BLaER1 treated with 17β-estradiol and CSF1 and Interleukin-3, amounts not matched to agents 10 nM and 100 nM (cell line): ENCODE results near the gene ATP6V0A1.

Source experiments
- H3K27ac ChIP-seq, 11 experiments: shearing (Covaris generic); formaldehyde crosslinking; 2 replicates each; pipeline ENCODE4 v1.8.1; 2022
- H3K27me3 ChIP-seq, 11 experiments: shearing (Covaris generic); formaldehyde crosslinking; 2 replicates each; pipeline ENCODE4 v1.8.1; 2022
- H3K36me3 ChIP-seq, 11 experiments: shearing (Covaris generic); formaldehyde crosslinking; 2 replicates each; pipeline ENCODE4 v1.8.1; 2022
- H3K4me1 ChIP-seq, 10 experiments: shearing (Covaris generic); formaldehyde crosslinking; 2 replicates each; pipeline ENCODE4 v1.8.1; 2022
- H3K4me2 ChIP-seq, 11 experiments: shearing (Covaris generic); formaldehyde crosslinking; 2 replicates each; pipeline ENCODE4 v1.8.1; 2022
- H3K4me3 ChIP-seq, 10 experiments: shearing (Covaris generic); formaldehyde crosslinking; 2 replicates each; pipeline ENCODE4 v1.8.1; 2022
- H3K9ac ChIP-seq, 11 experiments: shearing (Covaris generic); formaldehyde crosslinking; 2 replicates each; pipeline ENCODE4 v1.8.1; 2022
- H3K9me3 ChIP-seq, 11 experiments: shearing (Covaris generic); formaldehyde crosslinking; replicated peaks in 1 of 11; 2 replicates each; pipeline ENCODE4 v1.8.1; 2022
- H4K20me1 ChIP-seq, 11 experiments: shearing (Covaris generic); formaldehyde crosslinking; 2 replicates each; pipeline ENCODE4 v1.8.1; 2022
- Cebpa-rat ChIP-seq, 11 experiments: shearing (Covaris generic); IDR thresholded peaks; 2 replicates each; pipeline ENCODE4 v1.8.1; 2022

Gene ATP6V0A1

DNA sequence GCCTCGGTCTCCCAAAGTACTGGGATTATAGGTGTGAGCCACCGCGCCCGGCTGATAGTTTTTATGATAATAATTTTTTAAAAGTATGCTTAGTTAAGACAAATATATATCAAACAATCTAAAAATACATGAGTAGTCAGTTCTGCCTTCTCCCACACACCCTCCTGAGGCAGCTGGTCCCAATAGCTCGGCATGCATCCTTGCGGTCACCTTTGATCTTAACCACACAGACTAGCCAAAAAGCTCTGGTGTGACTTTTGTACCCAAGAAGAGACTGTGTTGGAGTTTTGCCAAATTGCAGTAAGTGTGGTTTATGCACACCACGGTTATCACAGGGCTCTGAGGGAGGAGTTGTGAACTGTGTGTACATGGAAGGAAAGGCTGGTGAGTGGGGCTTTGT is 25.6 kb downstream of the ATP6V0A1 start:
- peak overlapping the region in 3 of 11 experiments; percentile 42 to 70 (median 60); a peak in 5 of 22 replicates for H3K27ac ChIP-seq
- H4K20me1 ChIP-seq, result peaks cover 0 to 100% (median 0%) of the 10 kb centered on the region in 11 experiments; a peak in 8 of 22 replicates
- peak overlapping the region; percentile 20 to 83 (median 77); a peak in 21 of 22 replicates for H3K4me2 ChIP-seq
- H3K4me1 ChIP-seq, result peaks cover 0 to 53% (median 40%) of the 10 kb centered on the region in 10 experiments; a peak in 18 of 20 replicates
- peaks cover 0 to 100% (median 0%) of the 10 kb centered on the region in 11 experiments; a peak in 10 of 22 replicates for H3K36me3 ChIP-seq
- peak in 1 of 11 experiments; percentile 62; a peak in 1 of 22 replicates for TF ChIP-seq Cebpa-rat (IDR thresholded peaks at IDR 0.05)
- peak overlapping the region in 4 of 11 experiments; percentile 20 to 58 (median 39); a peak in 4 of 22 replicates for H3K9ac ChIP-seq
- no peaks in the 10 kb centered on the region for H3K9me3 ChIP-seq
- 0 out of 20 replicates have a peak overlapping the region, but pooled peaks of 3 of the 10 experiments have one; percentile 17 to 29 (median 20) for H3K4me3 ChIP-seq
- H3K27me3 ChIP-seq, result peaks cover 0 to 24% (median 4%) of the 10 kb centered on the region in 11 experiments; a peak in 7 of 22 replicates

GRCh38 chr17:42485680-42486079 is 27.0 kb downstream of the ATP6V0A1 start:
- peaks cover 0 to 24% (median 4%) of the 10 kb centered on the region in 11 experiments; a peak in 7 of 22 replicates for H3K27me3 ChIP-seq
- peaks cover 0 to 100% (median 0%) of the 10 kb centered on the region in 11 experiments; a peak in 8 of 22 replicates for H4K20me1 ChIP-seq
- H3K4me2 ChIP-seq, result peak overlapping the region in 9 of 11 experiments; percentile 45 to 83 (median 80); a peak in 17 of 22 replicates
- no peak overlapping the region for H3K9ac ChIP-seq
- H3K27ac ChIP-seq, result no peak overlapping the region
- no peak for TF ChIP-seq Cebpa-rat (IDR thresholded peaks at IDR 0.05)
- no peaks in the 10 kb centered on the region for H3K9me3 ChIP-seq
- H3K4me3 ChIP-seq, result no peak overlapping the region
- H3K36me3 ChIP-seq, result peaks cover 0 to 100% (median 0%) of the 10 kb centered on the region in 11 experiments; a peak in 10 of 22 replicates
- H3K4me1 ChIP-seq, result peaks cover 0 to 58% (median 43%) of the 10 kb centered on the region in 10 experiments; a peak in 18 of 20 replicates

DNA sequence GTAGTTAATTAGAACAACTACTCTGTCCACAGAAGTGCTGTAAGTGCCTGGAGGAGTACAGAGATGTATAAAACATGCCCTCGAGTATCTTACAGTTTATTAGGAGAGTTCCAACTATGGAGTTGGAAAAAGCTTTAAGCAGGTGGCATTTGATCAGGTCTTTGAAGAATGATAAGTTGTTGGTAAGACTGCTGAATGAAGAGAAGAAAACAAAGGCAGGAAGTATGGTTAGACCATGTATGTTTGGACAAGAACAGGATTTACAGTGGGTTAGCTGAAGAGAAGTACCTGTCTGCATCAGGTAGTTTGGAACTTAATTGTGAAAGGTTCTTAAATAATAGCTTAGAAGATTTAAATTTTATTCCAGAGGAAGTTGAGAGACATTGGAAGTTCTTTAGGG is 29.4 kb downstream of the ATP6V0A1 start:
- no peak for TF ChIP-seq Cebpa-rat (IDR thresholded peaks at IDR 0.05)

DNA sequence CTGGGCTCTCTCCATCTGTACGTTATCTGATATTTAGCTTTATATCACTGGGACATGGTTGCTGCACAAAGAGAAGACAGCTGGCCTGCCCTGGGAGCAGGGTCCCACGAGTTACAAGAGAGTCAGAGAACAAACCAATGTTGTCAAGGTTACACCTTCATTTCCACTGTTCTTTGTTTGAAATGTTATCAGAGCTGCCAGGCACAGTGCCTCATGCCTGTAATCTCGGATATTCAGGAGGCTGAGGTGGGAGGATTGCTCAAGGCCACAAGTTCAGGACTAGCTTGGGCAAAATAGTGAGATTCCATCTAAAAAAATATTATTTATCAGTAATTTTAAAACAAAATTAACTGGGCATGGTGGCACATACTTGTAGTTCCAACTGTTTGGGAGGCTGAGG is 34.6 kb downstream of the ATP6V0A1 start:
- Histone ChIP-seq H3K9me3 (no peaks in the 10 kb centered on the region), H3K4me1 (peaks cover 15 to 40% (median 33%) of the 10 kb centered on the region in 10 experiments), H3K27me3 (peaks cover 0 to 2% (median 0%) of the 10 kb centered on the region in 11 experiments; a peak in 1 of 22 replicates), H3K9ac (peak overlapping the region in 2 of 11 experiments; percentile 29 to 38; a peak in 1 of 22 replicates), H4K20me1 (peaks cover 0 to 100% (median 0%) of the 10 kb centered on the region in 11 experiments; a peak in 6 of 22 replicates), H3K27ac (no peak overlapping the region), H3K36me3 (peaks cover 0 to 100% (median 0%) of the 10 kb centered on the region in 11 experiments; a peak in 10 of 22 replicates), H3K4me3 (no peak overlapping the region), H3K4me2 (0 out of 22 replicates have a peak overlapping the region, but pooled peaks of 1 of the 11 experiments have one; percentile 11)
- TF ChIP-seq Cebpa-rat (IDR thresholded peaks at IDR 0.05), result no peak

More for the DNA sequence above, 29.4 kb downstream of the ATP6V0A1 start:
- Histone ChIP-seq H3K9ac (no peak overlapping the region), H3K9me3 (no peaks in the 10 kb centered on the region), H3K27me3 (peaks cover 0 to 24% (median 4%) of the 10 kb centered on the region in 11 experiments; a peak in 7 of 22 replicates), H3K27ac (no peak overlapping the region), H3K4me3 (no peak overlapping the region), H3K4me2 (peak overlapping the region in 8 of 11 experiments; percentile 22 to 53 (median 37); a peak in 14 of 22 replicates), H4K20me1 (peaks cover 0 to 100% (median 0%) of the 10 kb centered on the region in 11 experiments; a peak in 8 of 22 replicates), H3K4me1 (peaks cover 0 to 53% (median 43%) of the 10 kb centered on the region in 10 experiments; a peak in 18 of 20 replicates), H3K36me3 (peaks cover 0 to 100% (median 0%) of the 10 kb centered on the region in 11 experiments; a peak in 10 of 22 replicates)

DNA sequence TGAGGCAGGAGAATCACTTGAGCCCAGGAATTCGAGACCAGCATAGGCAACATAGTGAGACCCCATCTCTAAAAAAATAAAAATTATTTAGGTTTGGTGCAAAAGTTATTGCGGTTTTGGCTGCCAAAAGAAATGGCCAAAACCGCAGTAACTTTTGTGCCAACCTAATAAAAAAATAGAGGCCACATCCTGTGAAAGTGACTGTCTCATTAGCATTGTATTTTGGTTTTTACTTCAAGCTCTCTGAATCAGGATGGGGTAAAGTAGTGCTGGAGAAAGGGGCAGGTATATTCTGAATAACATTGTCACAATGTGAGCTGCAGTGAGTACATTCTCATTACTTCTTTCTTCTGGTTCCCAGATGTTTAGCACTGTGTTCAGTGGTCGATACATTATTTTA is 36.0 kb downstream of the ATP6V0A1 start:
- H3K9me3 ChIP-seq, result no peaks in the 10 kb centered on the region
- peaks cover 15 to 34% (median 23%) of the 10 kb centered on the region in 10 experiments for H3K4me1 ChIP-seq
- no peak for TF ChIP-seq Cebpa-rat (IDR thresholded peaks at IDR 0.05)
- H3K36me3 ChIP-seq, result peaks cover 0 to 100% (median 0%) of the 10 kb centered on the region in 11 experiments; a peak in 10 of 22 replicates
- H3K4me3 ChIP-seq, result no peak overlapping the region
- no peak overlapping the region for H3K27ac ChIP-seq
- H3K9ac ChIP-seq, result 0 out of 22 replicates have a peak overlapping the region, but pooled peaks of 2 of the 11 experiments have one; percentile 0 to 16
- no peaks in the 10 kb centered on the region for H3K27me3 ChIP-seq
- peaks cover 0 to 100% (median 0%) of the 10 kb centered on the region in 11 experiments; a peak in 6 of 22 replicates for H4K20me1 ChIP-seq
- peak overlapping the region in 10 of 11 experiments; percentile 37 to 87 (median 79); a peak in 19 of 22 replicates for H3K4me2 ChIP-seq

GRCh38 chr17:42498828-42499227 is 40.1 kb downstream of the ATP6V0A1 start:
- no peak overlapping the region for H3K4me3 ChIP-seq
- H3K36me3 ChIP-seq, result peaks cover 0 to 100% (median 4%) of the 10 kb centered on the region in 11 experiments; a peak in 9 of 22 replicates
- no peak overlapping the region for H3K27ac ChIP-seq
- H3K9me3 ChIP-seq, result no peaks in the 10 kb centered on the region
- no peak overlapping the region for H3K9ac ChIP-seq
- H3K4me2 ChIP-seq, result no peak overlapping the region
- H3K27me3 ChIP-seq, result peaks cover 0 to 2% (median 0%) of the 10 kb centered on the region in 11 experiments; a peak in 1 of 22 replicates
- no peak for TF ChIP-seq Cebpa-rat (IDR thresholded peaks at IDR 0.05)
- H3K4me1 ChIP-seq, result peaks cover 15 to 43% (median 38%) of the 10 kb centered on the region in 10 experiments
- peaks cover 0 to 100% (median 0%) of the 10 kb centered on the region in 11 experiments; a peak in 6 of 22 replicates for H4K20me1 ChIP-seq

GRCh38 chr17:42502091-42502490 is 43.4 kb downstream of the ATP6V0A1 start:
- peak overlapping the region in 1 of 11 experiments; percentile 16; a peak in 2 of 22 replicates for H3K9ac ChIP-seq
- H3K4me3 ChIP-seq, result no peak overlapping the region
- H3K27ac ChIP-seq, result peak overlapping the region in 3 of 11 experiments; percentile 4 to 55 (median 23); a peak in 4 of 22 replicates
- H4K20me1 ChIP-seq, result peaks cover 0 to 100% (median 0%) of the 10 kb centered on the region in 11 experiments; a peak in 6 of 22 replicates
- H3K36me3 ChIP-seq, result peaks cover 0 to 100% (median 4%) of the 10 kb centered on the region in 11 experiments; a peak in 9 of 22 replicates
- H3K4me2 ChIP-seq, result peak overlapping the region in 9 of 11 experiments; percentile 5 to 69 (median 52); a peak in 17 of 22 replicates
- peaks cover 12 to 18% (median 16%) of the 10 kb centered on the region in 10 experiments for H3K4me1 ChIP-seq
- TF ChIP-seq Cebpa-rat (IDR thresholded peaks at IDR 0.05), result peak in 3 of 11 experiments; percentile 24 to 68 (median 60); a peak in 5 of 22 replicates
- H3K27me3 ChIP-seq, result peaks cover 0 to 19% (median 0%) of the 10 kb centered on the region in 11 experiments; a peak in 2 of 22 replicates
- H3K9me3 ChIP-seq, result no peaks in the 10 kb centered on the region

GRCh38 chr17:42502926-42503325 is 44.2 kb downstream of the ATP6V0A1 start:
- H3K27ac ChIP-seq, result 0 out of 22 replicates have a peak overlapping the region, but pooled peaks of 1 of the 11 experiments have one; percentile 4
- no peaks in the 10 kb centered on the region for H3K9me3 ChIP-seq
- H3K4me3 ChIP-seq, result no peak overlapping the region
- peaks cover 0 to 100% (median 4%) of the 10 kb centered on the region in 11 experiments; a peak in 9 of 22 replicates for H3K36me3 ChIP-seq
- H3K9ac ChIP-seq, result no peak overlapping the region
- H4K20me1 ChIP-seq, result peaks cover 0 to 100% (median 0%) of the 10 kb centered on the region in 11 experiments; a peak in 6 of 22 replicates
- H3K27me3 ChIP-seq, result peaks cover 0 to 26% (median 0%) of the 10 kb centered on the region in 11 experiments; a peak in 2 of 22 replicates
- TF ChIP-seq Cebpa-rat (IDR thresholded peaks at IDR 0.05), result no peak
- peak overlapping the region in 8 of 11 experiments; percentile 26 to 69 (median 53); a peak in 14 of 22 replicates for H3K4me2 ChIP-seq
- peaks cover 16 to 25% (median 19%) of the 10 kb centered on the region in 10 experiments for H3K4me1 ChIP-seq
